GM13976 (cell line): ENCODE measurements around the gene EDN3.

ENCODE experiments used
- DNase-seq: peaks from one replicate; pipeline ENCODE4 v3.0.0; 2012; ENCODE audit warnings: low spot score
- in situ Hi-C: fragments of 300-500 bp; cut with MboI; formaldehyde crosslinking; loops from one replicate; pipeline ENCODE4 v1.12.0; 2022; ENCODE audit warnings: low sequenced_read_pairs, mixed read lengths, inconsistent platforms; ENCODE audit not compliant: unreplicated experiment
- TF ChIP-seq, protein P1 (sequence below): IDR thresholded peaks from 2 replicates; pipeline ENCODE4 v1.5.1; 2012; ENCODE audit warnings: borderline replicate concordance, mild to moderate bottlenecking; ENCODE audit not compliant: insufficient read depth; ENCODE audit errors: extremely low read depth, missing control alignments, control extremely low read depth

Gene EDN3

DNA sequence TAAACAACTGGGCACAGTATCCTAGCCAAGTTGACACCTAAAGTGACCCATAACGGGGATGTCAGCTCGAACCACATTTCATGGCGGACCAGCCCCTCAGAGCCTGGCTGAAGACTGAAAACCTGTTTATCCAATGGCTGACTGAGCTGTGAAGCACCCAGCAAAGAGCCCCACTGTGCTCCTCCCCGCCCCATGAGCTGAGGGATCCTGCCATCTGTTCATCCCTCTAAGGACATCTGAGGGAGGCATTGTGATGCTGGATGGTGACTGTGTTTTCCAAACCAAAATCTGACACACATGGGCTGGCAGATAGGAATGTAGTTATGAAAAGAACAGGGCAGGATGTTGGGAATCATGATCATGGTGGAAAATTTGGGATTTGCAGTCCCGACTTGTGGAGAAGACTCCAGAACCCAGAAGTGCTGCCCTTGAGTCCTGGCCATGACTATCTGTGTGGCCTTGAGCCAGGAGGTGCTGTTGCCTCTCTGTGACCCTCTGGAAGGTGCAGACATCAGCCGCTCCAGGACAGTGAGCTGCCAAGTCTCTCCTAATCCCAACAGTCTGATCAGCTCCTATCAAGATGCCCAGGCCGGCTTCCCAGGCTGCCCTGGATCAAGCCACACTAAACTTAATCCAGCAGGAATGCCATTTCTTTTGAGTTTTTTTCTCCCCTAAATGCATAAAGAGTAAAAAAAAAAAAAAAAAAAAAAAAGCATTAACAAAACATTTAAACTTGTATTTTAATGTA, 5.7 kb downstream of the EDN3 start:
- DNase-seq = no peak
- TF ChIP-seq, protein P1, sequence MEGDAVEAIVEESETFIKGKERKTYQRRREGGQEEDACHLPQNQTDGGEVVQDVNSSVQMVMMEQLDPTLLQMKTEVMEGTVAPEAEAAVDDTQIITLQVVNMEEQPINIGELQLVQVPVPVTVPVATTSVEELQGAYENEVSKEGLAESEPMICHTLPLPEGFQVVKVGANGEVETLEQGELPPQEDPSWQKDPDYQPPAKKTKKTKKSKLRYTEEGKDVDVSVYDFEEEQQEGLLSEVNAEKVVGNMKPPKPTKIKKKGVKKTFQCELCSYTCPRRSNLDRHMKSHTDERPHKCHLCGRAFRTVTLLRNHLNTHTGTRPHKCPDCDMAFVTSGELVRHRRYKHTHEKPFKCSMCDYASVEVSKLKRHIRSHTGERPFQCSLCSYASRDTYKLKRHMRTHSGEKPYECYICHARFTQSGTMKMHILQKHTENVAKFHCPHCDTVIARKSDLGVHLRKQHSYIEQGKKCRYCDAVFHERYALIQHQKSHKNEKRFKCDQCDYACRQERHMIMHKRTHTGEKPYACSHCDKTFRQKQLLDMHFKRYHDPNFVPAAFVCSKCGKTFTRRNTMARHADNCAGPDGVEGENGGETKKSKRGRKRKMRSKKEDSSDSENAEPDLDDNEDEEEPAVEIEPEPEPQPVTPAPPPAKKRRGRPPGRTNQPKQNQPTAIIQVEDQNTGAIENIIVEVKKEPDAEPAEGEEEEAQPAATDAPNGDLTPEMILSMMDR = no peak
- in situ Hi-C loops = no loop called here

DNA sequence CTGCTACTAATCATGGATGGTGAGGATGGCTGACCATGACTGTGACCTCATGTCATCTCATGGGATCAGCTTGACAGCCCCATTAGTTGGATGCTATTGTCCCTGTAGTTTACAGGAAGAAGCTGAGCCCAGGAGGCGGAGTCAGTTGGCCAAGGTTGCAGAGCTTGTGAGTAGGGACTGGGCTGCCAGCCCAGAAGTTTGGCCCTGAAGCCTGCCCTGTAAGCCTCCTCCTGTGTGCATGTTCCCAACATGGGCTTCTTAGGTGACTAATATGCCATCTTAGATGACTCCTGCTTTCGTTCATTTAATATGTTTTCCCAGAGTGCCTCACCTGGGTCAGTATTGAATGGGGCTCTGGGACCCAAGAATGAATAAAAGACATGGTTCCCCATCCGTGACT, 6.9 kb downstream of the EDN3 start:
- no peak for DNase-seq
- in situ Hi-C loops = no loop called here
- TF ChIP-seq, protein P1 = no peak

DNA sequence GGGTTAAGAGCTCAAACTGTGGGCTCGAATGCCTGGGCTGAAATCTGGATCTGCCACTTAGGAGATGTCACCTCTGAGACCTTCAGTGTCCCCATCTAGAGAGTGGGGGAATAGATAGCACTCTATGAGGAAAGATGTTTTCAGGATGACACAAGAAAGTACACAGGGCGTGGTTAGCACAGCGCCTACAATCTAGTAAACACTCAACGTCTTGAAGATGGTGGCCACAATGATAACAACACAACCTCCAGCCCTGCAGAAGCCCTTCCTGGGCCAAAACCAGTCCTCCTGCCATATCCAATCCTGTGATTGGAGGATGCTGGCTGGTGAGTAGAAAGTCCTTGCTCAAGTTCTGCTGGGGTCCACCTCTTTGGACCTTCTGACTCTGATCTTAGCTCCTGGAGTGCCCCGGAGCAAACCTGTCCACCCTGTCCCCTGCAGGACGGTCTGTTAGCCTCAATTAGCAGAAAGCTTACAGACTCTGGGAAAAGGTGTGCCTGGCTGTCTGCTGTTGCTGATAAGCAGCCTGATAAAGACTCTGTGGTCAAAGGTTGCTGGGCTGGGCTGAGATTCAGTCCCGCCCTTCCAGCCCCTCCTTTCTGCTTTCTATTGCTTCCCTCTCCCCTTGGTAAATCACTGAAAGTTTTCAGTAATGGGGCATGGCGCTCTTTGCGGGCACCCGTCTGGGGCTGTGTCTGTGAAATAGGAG, 8.2 kb downstream of the EDN3 start:
- TF ChIP-seq, protein P1 = no peak
- in situ Hi-C loops = no loop called here
- DNase-seq = no peak

- DNase-seq = no peak
- TF ChIP-seq, protein P1 = no peak
These were observed 8.8 kb downstream of the EDN3 start for GRCh38 chr20:59309218-59309617.

DNA sequence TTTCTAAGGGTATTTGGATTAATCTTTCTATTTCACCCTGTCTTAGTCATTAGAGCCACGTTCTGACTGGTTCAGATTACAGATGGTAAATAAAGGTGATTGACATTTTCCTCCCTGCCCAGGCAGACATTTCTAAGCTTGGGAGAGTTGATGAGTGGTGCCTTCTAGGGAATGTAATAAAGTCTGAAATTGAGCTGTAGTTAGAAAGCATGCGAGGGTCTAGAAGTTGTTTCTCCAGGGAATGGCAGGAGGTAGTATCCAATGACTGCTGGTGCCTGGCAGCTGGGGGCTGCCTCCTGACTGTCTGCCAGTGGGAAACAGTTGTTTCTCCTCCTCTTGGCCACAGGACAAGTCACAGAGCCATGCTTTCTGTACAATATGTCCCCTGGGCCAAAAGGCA, 14.6 kb downstream of the EDN3 start:
- no peak for DNase-seq
- in situ Hi-C loops = no loop called here
- TF ChIP-seq, protein P1 = no peak

More at GRCh38 chr20:59309218-59309617, 8.8 kb downstream of the EDN3 start:
- in situ Hi-C loops = no loop called here

GRCh38 chr20:59316911-59317731, 16.7 kb downstream of the EDN3 start:
- in situ Hi-C loops = no loop called here
- TF ChIP-seq, protein P1 = no peak

More at GRCh38 chr20:59316911-59317731, 16.7 kb downstream of the EDN3 start:
- no peak for DNase-seq
